DMS53 treated with DMSO at 0.1 percent for 48 hours (cell line): ENCODE data around the gene XAB2.
A peak's percentile ranks its signal among the peaks of the same experiment; 100 is the strongest.

Experiments
- DNase-seq: peaks from one replicate; lab custom pipeline; 2025; ENCODE audit not compliant: unreplicated experiment; lab: John Stamatoyannopoulos, UW

The XAB2 gene

GRCh38 chr19:7612282-7613274 is 16.8 kb downstream of the XAB2 start:
- no peak for DNase-seq

- no peak for DNase-seq
Measured at GRCh38 chr19:7611541-7612279, 17.6 kb downstream of the XAB2 start.

GRCh38 chr19:7610491-7611240 is 18.7 kb downstream of the XAB2 start:
- no peak for DNase-seq

- DNase-seq, result no peak
Measured at GRCh38 chr19:7607874-7608560, 21.3 kb downstream of the XAB2 start.

- no peak for DNase-seq
Measured at GRCh38 chr19:7607212-7607873, 22.0 kb downstream of the XAB2 start.

GRCh38 chr19:7606289-7606688 is 23.1 kb downstream of the XAB2 start:
- no peak for DNase-seq

- DNase-seq, result no peak
Measured at GRCh38 chr19:7605490-7606222, 23.7 kb downstream of the XAB2 start.

- DNase-seq, result no peak
Measured at GRCh38 chr19:7603919-7604318, 25.4 kb downstream of the XAB2 start.

- no peak for DNase-seq
Measured at GRCh38 chr19:7602935-7603497, 26.3 kb downstream of the XAB2 start.

GRCh38 chr19:7602240-7602934 is 27.0 kb downstream of the XAB2 start:
- no peak for DNase-seq

GRCh38 chr19:7600721-7601120 is 28.6 kb downstream of the XAB2 start:
- no peak for DNase-seq

GRCh38 chr19:7598180-7598579 is 31.2 kb downstream of the XAB2 start:
- no peak for DNase-seq

GRCh38 chr19:7597689-7598088 is 31.7 kb downstream of the XAB2 start:
- DNase-seq, result no peak

- DNase-seq, result no peak
Measured at GRCh38 chr19:7596211-7596937, 33.0 kb downstream of the XAB2 start.

GRCh38 chr19:7595466-7596133 is 33.7 kb downstream of the XAB2 start, which contains the start of gene CAMSAP3:
TSS of gene CAMSAP3 (plus strand) at chr19:7595863. CDS start at chr19:7596003, 140 bp downstream.
- DNase-seq, result peak; percentile 7

- no peak for DNase-seq
Measured at GRCh38 chr19:7590256-7590655, 39.1 kb downstream of the XAB2 start.

GRCh38 chr19:7589822-7590221 is 39.5 kb downstream of the XAB2 start:
- no peak for DNase-seq
